Neural cell (in vitro differentiated cells): Measurements from ENCODE around the gene DNAH1. TPM values are rescaled to one million over a fixed set of nuclear protein-coding genes. Genes with fewer than 3 reads are reported as not detected.

Experiments
- H2AFZ ChIP-seq: fragments of 200-600, 300-800 bp; sonication (generic), shearing (Covaris generic); 2 replicates; pipeline ENCODE4 v1.6.0; 2014; ENCODE audit warnings: low read depth, mild to moderate bottlenecking, antibody characterized with exemption, low read length, moderate library complexity
- H3F3A ChIP-seq: fragments of 200-600 bp; shearing (Covaris generic); 2 replicates; pipeline ENCODE4 v1.6.1; 2016; ENCODE audit warnings: mild to moderate bottlenecking, moderate library complexity, mixed read lengths, antibody characterized with exemption, low read length; ENCODE audit not compliant: insufficient read depth, poor library complexity, severe bottlenecking
- H3K27ac ChIP-seq: fragments of 200-600, 300-800 bp; sonication (generic), shearing (Covaris generic); 2 replicates; pipeline ENCODE4 v1.5.1; 2014; ENCODE audit warnings: mild to moderate bottlenecking, low read length, moderate library complexity
- H3K27me3 ChIP-seq: fragments of 300-800, 200-600 bp; sonication (generic), shearing (Covaris generic); 2 replicates; pipeline ENCODE4 v1.6.0; 2014; ENCODE audit warnings: mild to moderate bottlenecking, low read depth, low read length, moderate library complexity; ENCODE audit not compliant: insufficient read depth
- H3K36me3 ChIP-seq: fragments of 300-800, 200-600 bp; sonication (generic), shearing (Covaris generic); 2 replicates; pipeline ENCODE4 v1.5.1; 2014; ENCODE audit warnings: mild to moderate bottlenecking, antibody characterized with exemption, low read length, moderate library complexity; ENCODE audit not compliant: insufficient read depth
- H3K4me2 ChIP-seq: fragments of 300-800, 200-600 bp; sonication (generic), shearing (Covaris generic); 2 replicates; pipeline ENCODE4 v1.6.0; 2014; ENCODE audit warnings: mild to moderate bottlenecking, low read length
- H3K4me3 ChIP-seq: fragments of 300-800, 200-600 bp; sonication (generic), shearing (Covaris generic); 2 replicates; pipeline ENCODE4 v1.5.1; 2014; ENCODE audit warnings: mild to moderate bottlenecking, low read length, moderate library complexity
- H3K79me2 ChIP-seq: fragments of 200-600 bp; shearing (Covaris generic); replicated peaks from 2 replicates; pipeline ENCODE4 v1.6.0; 2014; ENCODE audit warnings: mild to moderate bottlenecking, low read length, moderate library complexity; ENCODE audit not compliant: insufficient read depth
- H3K9ac ChIP-seq: fragments of 300-800, 200-600 bp; sonication (generic), shearing (Covaris generic); 2 replicates; pipeline ENCODE4 v1.6.1; 2016; ENCODE audit warnings: mild to moderate bottlenecking, low read length, mixed read lengths
- H3K9me2 ChIP-seq: fragments of 200-600 bp; shearing (Covaris generic); 2 replicates; pipeline ENCODE4 v1.6.1; 2016; ENCODE audit warnings: mild to moderate bottlenecking, low read length, mixed read lengths; ENCODE audit not compliant: insufficient read depth
- H3K9me3 ChIP-seq: fragments of 200-600, 300-800 bp; sonication (generic), shearing (Covaris generic); 2 replicates; pipeline ENCODE4 v1.6.1; 2016; ENCODE audit warnings: mild to moderate bottlenecking, mixed run types, low read length, moderate library complexity, mixed read lengths
- H4K20me1 ChIP-seq: fragments of 200-600 bp; shearing (Covaris generic); 2 replicates; pipeline ENCODE4 v1.6.1; 2016; ENCODE audit warnings: mild to moderate bottlenecking, mixed run types; ENCODE audit not compliant: insufficient read depth
- EP300 ChIP-seq: fragments of 450-650 bp; conservative IDR thresholded peaks from 2 replicates; pipeline ENCODE4 v1.6.1; 2014; ENCODE audit warnings: antibody characterized with exemption, mild to moderate bottlenecking, moderate library complexity; ENCODE audit not compliant: poor library complexity, severe bottlenecking
- EZH2 ChIP-seq: fragments of 200-600, 300-800 bp; shearing (Covaris generic), sonication (generic); IDR thresholded peaks from 2 replicates; pipeline ENCODE4 v1.6.1; 2014; ENCODE audit warnings: antibody characterized with exemption, low read length, borderline replicate concordance, mild to moderate bottlenecking; ENCODE audit not compliant: insufficient read depth, poor library complexity, severe bottlenecking
- MXI1 ChIP-seq: fragments of 450-650 bp; conservative IDR thresholded peaks from 2 replicates; pipeline ENCODE4 v1.6.1; 2014; ENCODE audit warnings: antibody characterized with exemption, mild to moderate bottlenecking; ENCODE audit not compliant: poor library complexity, severe bottlenecking
- POLR2AphosphoS5 ChIP-seq: IDR thresholded peaks from 2 replicates; pipeline ENCODE4 v1.6.1; 2012
- RAD21 ChIP-seq: fragments of 450-650 bp; conservative IDR thresholded peaks from 2 replicates; pipeline ENCODE4 v1.6.1; 2014; ENCODE audit warnings: antibody characterized with exemption, mild to moderate bottlenecking, moderate library complexity
- SMC3 ChIP-seq: fragments of 450-650 bp; conservative IDR thresholded peaks from 2 replicates; pipeline ENCODE4 v1.6.1; 2014; ENCODE audit warnings: antibody characterized with exemption, mild to moderate bottlenecking, moderate library complexity; ENCODE audit not compliant: poor library complexity
- TAF1 ChIP-seq: IDR thresholded peaks from 2 replicates; pipeline ENCODE4 v1.6.1; 2012; ENCODE audit warnings: low read depth
- polyA plus RNA-seq: library from polyadenylated mRNA; depleted of rRNA; stranded (reverse); fragments of >200 nt; gene quantifications from 2 replicates; pipeline ENCODE4 v1.2.3, GENCODE V29; 2014
- TF ChIP-seq, protein P1 (sequence below): fragments of 450-650 bp; IDR thresholded peaks from 2 replicates; pipeline ENCODE4 v1.5.1; 2014; ENCODE audit warnings: antibody characterized with exemption, mild to moderate bottlenecking, moderate library complexity; ENCODE audit not compliant: poor library complexity, severe bottlenecking
- TF ChIP-seq, protein P2 (sequence below): IDR thresholded peaks from 2 replicates; pipeline ENCODE4 v1.6.1; 2012; ENCODE audit warnings: borderline replicate concordance

DNAH1 gene
- polyA plus RNA-seq, 1 donor from 2014 or later: 5.4 TPM

DNA sequence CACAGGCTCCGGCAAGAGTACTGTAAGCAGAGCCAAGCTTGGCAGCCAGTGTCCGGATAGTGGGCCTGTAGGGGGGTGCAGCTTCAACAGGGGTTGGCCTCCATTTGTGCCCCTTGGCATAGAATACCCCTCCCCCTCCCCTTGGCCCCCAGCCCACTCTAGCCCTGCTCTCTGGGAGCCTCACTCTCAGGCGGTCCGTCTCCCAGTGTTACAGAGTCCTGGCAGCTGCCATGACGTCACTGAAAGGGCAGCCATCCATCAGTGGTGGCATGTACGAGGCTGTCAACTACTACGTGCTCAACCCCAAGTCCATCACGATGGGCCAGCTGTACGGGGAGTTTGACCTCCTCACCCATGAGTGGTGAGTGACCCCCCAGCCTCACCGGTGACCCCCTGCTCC is 50.4 kb downstream of the DNAH1 start:
- Histone ChIP-seq H3K9ac (no peak overlapping the region), H3K79me2 (no peaks in the 10 kb centered on the region), H3K36me3 (no peaks in the 10 kb centered on the region), H3K27me3 (no peaks in the 10 kb centered on the region), H3K4me3 (no peak overlapping the region), H3K4me2 (no peak overlapping the region), H3K9me3 (no peaks in the 10 kb centered on the region), H3K9me2 (no peaks in the 10 kb centered on the region), H4K20me1 (no peaks in the 10 kb centered on the region), H2AFZ (no peak overlapping the region), H3F3A (no peaks in the 10 kb centered on the region), H3K27ac (no peak overlapping the region)
- no peak for TF ChIP-seq EP300
- TF ChIP-seq RAD21: no peak
- no peak for TF ChIP-seq EZH2
- TF ChIP-seq MXI1: no peak

DNA sequence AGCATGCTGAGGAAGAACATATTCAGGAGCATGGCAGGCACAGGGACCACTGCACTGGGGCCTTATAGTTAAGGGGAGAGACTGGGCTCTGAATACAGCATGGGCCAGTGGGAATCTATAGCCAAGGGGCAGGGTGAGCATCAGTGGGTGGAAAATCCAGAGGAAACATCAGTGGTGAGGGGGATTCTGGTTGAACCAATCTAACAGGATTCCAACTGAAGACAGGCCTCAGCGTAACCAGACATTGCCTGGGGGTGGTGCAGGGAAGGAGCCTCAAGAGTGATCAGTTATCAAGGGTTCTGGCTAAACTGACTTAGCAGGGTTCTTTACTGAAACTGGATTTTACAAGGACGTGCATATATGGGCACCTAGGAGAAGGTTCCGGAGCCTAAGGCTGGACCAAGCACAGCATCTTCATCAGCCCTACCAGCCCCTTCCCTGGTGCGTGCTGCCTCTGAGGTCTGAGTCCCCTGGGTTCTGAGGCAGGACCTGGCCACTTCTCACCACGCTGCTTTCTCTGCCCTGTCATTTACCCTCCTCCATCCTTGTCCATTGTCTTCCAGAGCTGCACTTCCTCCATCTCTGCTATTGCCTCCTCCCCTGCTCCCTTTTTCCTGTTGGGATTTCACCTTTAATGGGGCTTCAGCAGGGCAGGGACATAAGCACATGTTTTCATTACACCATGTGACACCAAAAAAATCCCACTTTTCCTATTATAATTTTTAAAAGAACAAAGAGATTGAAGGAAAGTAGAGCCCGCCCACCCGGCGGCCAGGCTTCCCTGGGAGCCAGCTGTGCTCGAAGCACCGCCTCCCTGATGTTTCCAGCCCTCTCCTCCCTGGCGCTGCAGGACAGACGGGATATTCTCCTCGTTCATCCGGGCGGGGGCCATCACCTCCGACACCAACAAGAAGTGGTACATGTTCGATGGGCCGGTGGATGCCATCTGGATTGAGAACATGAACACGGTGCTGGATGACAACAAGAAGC is 52.1 kb downstream of the DNAH1 start:
- Histone ChIP-seq H3K9me2 (no peaks in the 10 kb centered on the region), H3K79me2 (no peaks in the 10 kb centered on the region), H3F3A (no peaks in the 10 kb centered on the region), H4K20me1 (no peaks in the 10 kb centered on the region), H3K9ac (no peak overlapping the region), H2AFZ (no peak overlapping the region), H3K27ac (no peak overlapping the region), H3K36me3 (no peaks in the 10 kb centered on the region), H3K4me3 (no peak overlapping the region), H3K4me2 (no peak overlapping the region), H3K9me3 (no peaks in the 10 kb centered on the region), H3K27me3 (no peaks in the 10 kb centered on the region)
- TF ChIP-seq SMC3 (no peak), MXI1 (no peak), RAD21 (no peak), EP300 (no peak), EZH2 (no peak), TAF1 (no peak), POLR2AphosphoS5 (no peak)
- TF ChIP-seq, protein P1, sequence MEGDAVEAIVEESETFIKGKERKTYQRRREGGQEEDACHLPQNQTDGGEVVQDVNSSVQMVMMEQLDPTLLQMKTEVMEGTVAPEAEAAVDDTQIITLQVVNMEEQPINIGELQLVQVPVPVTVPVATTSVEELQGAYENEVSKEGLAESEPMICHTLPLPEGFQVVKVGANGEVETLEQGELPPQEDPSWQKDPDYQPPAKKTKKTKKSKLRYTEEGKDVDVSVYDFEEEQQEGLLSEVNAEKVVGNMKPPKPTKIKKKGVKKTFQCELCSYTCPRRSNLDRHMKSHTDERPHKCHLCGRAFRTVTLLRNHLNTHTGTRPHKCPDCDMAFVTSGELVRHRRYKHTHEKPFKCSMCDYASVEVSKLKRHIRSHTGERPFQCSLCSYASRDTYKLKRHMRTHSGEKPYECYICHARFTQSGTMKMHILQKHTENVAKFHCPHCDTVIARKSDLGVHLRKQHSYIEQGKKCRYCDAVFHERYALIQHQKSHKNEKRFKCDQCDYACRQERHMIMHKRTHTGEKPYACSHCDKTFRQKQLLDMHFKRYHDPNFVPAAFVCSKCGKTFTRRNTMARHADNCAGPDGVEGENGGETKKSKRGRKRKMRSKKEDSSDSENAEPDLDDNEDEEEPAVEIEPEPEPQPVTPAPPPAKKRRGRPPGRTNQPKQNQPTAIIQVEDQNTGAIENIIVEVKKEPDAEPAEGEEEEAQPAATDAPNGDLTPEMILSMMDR: no peak
- TF ChIP-seq, protein P2, sequence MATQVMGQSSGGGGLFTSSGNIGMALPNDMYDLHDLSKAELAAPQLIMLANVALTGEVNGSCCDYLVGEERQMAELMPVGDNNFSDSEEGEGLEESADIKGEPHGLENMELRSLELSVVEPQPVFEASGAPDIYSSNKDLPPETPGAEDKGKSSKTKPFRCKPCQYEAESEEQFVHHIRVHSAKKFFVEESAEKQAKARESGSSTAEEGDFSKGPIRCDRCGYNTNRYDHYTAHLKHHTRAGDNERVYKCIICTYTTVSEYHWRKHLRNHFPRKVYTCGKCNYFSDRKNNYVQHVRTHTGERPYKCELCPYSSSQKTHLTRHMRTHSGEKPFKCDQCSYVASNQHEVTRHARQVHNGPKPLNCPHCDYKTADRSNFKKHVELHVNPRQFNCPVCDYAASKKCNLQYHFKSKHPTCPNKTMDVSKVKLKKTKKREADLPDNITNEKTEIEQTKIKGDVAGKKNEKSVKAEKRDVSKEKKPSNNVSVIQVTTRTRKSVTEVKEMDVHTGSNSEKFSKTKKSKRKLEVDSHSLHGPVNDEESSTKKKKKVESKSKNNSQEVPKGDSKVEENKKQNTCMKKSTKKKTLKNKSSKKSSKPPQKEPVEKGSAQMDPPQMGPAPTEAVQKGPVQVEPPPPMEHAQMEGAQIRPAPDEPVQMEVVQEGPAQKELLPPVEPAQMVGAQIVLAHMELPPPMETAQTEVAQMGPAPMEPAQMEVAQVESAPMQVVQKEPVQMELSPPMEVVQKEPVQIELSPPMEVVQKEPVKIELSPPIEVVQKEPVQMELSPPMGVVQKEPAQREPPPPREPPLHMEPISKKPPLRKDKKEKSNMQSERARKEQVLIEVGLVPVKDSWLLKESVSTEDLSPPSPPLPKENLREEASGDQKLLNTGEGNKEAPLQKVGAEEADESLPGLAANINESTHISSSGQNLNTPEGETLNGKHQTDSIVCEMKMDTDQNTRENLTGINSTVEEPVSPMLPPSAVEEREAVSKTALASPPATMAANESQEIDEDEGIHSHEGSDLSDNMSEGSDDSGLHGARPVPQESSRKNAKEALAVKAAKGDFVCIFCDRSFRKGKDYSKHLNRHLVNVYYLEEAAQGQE: no peak
